Activated CD8-positive, alpha-beta memory T cell treated with anti-CD3 and anti-CD28 coated beads, Interleukin-2, amount 50 U/mL, for 4 hours (primary cell): ENCODE measurements around the gene ASIC2.

Experiments
- DNase-seq: peaks from one replicate; pipeline ENCODE4 v3.0.0-alpha.2; 2020

Gene ASIC2

GRCh38 chr17:33242375-33243124 lies 50.5 kb downstream of the ASIC2 start:
- no peak for DNase-seq

GRCh38 chr17:33241390-33241789 lies 51.7 kb downstream of the ASIC2 start:
- DNase-seq, result no peak

DNA sequence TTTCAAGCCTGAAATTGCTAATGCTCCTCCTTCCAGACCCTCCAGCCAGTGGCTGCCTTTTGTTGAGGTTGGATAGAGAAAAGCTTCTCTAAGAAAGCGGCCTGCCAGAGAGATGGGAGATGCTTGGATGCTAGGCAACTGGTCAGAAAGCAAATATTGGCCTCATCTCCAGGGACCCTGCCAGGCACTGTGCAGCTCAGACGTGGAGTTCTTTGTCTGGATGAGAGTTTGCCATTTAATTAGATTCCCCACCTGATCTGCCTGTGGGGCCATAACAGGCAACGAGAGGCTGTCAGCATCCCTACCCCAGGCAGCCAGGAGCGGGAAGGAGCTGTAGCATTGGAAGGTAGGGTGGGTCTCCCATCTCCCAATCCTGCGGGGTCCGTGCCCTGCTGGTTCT lies 52.7 kb downstream of the ASIC2 start:
- no peak for DNase-seq

DNA sequence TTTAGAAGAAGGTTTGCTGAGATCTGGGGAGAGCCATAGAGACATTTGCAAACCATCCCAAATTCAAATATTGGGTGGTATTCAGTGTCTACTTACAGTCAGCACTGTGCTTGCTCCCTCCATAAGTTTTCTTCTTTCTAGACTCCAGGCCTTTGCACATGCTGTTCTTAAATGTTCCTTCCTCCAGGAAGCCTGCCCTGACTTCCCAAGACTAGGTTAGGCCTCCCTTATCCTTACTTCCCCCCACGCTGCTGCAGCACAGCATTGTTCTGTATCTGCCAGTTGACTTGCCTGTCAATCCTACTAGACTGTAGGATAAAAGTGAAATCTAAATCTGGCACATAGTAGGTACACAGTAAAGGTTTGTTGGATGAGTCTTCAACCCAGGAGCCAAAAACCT lies 53.4 kb downstream of the ASIC2 start:
- no peak for DNase-seq

GRCh38 chr17:33234930-33235685 lies 58.0 kb downstream of the ASIC2 start:
- DNase-seq, result no peak

GRCh38 chr17:33234233-33234632 lies 58.9 kb downstream of the ASIC2 start:
- DNase-seq, result no peak

DNA sequence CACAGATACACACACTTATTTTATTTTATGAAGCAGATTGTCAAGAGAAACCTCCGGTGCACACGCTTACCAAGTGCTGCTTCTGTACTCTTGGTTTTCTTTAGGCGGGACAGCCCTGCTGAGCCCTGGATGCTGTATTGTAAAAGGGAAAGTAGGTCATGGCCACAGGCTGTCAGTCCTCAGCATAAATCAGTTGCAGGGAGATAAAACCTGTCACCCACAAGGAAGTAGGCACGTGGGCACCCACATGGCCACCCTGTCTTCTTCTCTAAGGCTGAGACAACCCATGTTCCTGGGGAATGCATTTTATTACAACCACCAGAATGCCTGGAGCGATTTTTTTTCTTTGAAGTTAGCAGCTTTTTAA lies 59.3 kb downstream of the ASIC2 start:
- DNase-seq, result no peak

DNA sequence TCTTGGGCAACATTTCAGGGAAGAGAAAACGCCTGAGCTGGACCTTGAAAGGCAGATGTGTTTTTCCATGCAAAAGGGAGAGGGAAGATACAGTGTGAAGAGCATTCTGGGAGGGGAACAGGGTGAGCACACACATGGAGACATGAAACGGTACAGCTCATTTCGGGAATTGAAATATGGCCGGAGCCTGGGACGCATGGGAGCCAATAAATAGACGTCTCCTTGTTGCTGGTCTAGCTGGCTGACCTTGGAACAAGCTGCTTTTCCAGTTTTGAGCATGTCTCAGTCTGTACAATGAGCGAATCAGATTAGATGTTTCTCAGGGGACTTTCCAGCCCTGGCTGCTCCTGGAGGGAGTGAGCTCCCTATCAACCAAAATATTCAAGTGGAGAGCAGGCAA lies 63.6 kb downstream of the ASIC2 start:
- DNase-seq, result no peak

- DNase-seq, result no peak
Measured at GRCh38 chr17:33229028-33229427, 64.1 kb downstream of the ASIC2 start.

- DNase-seq, result no peak
Measured at GRCh38 chr17:33228548-33228947, 64.5 kb downstream of the ASIC2 start.

DNA sequence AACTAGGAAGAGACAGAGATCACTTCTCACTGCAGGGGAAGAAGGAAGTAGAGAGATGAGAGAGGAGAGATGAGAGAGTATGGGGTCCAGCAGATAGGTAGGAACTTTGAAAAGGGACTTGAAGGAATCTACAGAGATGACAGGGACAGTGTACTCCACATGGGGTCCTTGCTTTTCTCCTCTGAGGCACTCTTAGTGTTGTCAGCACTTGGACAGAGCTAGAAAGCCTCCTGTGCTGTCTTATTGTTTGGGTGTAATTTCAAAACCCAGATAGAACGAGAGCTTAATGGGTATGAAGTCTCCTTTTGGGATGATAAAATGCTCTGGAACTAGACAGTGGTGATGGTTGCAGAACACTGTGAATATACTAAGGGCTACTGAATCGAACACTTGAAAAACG lies 65.2 kb downstream of the ASIC2 start:
- no peak for DNase-seq

DNA sequence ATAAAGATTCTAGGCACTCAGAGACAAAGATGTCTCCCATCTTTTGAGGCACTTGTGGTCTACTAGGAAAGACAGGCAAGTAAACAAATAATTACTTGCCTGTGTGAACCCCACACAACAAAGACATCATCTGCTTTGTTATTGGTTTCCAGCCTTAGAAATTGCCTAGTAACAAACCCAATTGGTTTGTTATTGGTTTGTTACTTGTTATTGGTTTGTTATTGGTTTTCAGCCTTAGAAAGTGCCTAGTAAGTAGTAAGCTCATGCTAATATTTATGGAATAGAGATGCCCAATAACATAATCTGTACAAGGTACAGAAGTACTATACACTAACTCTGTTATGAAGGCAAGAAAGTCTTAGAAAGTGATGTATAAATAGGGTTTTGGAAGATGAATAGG lies 67.1 kb downstream of the ASIC2 start:
- no peak for DNase-seq

GRCh38 chr17:33225509-33225908 lies 67.6 kb downstream of the ASIC2 start:
- DNase-seq, result no peak

DNA sequence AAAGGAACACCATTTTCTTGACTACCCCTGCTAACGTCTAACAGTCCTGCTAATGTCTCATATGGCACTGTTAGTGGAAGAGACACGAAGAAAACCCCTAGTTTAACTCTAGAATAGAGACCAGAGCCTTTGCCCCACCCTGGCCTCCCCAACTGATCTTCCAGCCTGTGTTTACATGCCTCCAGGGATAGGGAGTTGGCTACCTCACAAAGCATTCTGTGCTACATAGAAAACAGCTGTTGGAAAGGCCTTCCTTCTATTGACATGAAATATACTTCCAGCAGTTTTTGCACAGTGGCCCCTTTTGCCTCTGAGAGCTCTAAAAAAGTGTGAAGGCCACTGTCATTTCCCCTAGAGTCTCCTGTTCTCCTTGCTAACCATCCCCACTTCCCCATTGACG lies 73.1 kb downstream of the ASIC2 start:
- no peak for DNase-seq

GRCh38 chr17:33218698-33219601 lies 74.1 kb downstream of the ASIC2 start:
- DNase-seq, result no peak

DNA sequence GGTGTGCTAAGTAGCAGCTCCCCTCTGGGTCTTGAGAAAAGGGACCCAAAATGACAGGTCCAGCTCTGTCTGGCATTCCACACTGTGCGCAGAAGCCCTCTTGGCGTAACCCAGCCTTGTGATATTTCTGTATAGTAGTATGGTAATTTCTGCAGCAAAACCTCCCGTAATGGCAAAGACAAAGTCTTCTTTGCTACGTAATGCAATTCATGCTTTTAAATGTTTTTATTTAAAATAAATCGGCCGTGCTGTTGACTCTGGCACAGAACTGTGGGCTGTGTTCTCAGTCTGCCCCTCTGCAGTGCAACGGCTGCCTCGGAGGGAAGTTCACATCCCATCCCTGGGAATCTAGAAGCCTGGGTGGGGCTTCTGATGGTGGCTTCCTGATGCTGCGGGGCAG lies 75.2 kb downstream of the ASIC2 start:
- no peak for DNase-seq

DNA sequence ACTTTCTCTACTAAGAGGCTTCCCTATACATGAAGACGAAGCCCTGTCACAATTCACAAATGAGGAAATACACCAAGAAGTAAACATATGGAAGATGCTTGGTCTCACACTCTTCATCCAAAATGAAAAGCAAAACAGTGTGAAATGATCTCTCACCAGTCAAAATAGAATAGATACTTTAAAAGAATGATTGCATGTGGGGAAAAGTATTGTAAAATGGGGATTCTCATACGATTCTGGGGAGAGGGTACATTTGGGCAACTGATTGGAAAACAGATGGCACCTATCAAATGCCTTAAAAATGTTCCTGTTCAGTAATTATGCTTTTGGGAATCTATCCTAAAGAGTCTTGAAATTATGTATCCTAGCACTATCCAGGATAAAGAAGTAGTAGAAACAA lies 78.1 kb downstream of the ASIC2 start:
- no peak for DNase-seq

DNA sequence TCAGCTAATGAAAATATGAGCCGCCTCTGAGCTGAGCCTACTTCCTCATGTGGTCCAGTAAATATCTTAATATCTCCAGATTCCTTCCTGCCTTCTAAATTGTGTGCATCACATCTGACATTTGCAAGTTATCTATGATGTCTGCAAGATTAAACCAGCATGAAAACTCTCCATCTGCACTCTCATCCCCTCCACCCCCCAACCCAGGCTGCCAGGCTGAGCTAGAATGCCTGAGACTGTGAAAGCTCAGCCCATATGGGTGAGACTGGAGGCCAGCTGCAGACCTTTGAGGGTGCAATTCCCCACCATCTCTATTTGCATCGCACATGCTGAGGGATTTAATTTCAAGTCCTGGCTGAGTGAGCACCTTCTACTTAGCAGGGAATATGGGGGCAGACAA lies 82.8 kb downstream of the ASIC2 start:
- no peak for DNase-seq

DNA sequence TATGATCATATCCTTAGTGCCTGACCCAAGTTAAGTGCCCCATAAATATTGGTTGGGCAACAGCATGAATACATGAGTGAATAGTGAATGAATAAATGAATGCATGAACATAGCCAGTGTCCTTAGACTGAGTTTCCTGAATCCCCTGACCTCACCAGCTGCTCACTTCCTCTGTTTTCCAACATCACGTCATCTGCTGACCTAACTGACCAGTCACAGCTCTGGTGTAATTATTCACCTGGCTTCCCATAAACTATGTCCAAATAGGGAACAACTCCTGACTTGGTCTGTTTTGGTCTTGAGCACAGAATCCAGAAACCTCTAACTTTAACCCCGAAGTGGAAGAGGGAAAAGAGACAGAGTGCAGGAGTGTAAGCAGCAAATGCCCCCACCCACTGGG lies 83.4 kb downstream of the ASIC2 start:
- DNase-seq, result no peak

DNA sequence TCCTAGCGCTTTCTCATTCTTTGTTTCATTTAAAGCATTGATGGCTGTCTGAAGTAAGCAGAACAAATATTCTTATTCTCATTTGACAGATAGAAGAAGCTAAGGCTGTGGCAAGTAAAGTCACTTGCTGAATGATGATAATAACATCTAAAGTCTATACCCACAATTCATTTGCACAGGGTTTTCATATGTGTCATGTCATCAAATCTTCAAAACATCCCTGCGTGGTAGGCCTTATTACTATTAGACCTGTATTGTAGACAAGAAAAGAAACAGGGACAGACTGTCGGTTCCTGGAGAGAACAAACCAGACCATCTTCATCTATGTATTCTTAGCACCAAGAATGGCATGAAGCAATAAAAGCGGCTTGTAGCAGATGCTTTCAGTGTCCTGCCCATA lies 85.9 kb downstream of the ASIC2 start:
- no peak for DNase-seq

- DNase-seq, result no peak
Measured at GRCh38 chr17:33205552-33205951, 87.5 kb downstream of the ASIC2 start.

- DNase-seq, result no peak
Measured at GRCh38 chr17:33204701-33205100, 88.4 kb downstream of the ASIC2 start.

- no peak for DNase-seq
Measured at GRCh38 chr17:33204156-33204555, 88.9 kb downstream of the ASIC2 start.
